OCI-LY3 (cell line): ENCODE measurements around the gene FGGY.

Experiments used
- CTCF ChIP-seq: fragments of 200-600, 300-600 bp; sonication (generic); IDR thresholded peaks from 2 replicates; pipeline ENCODE4 v1.5.1; 2014; ENCODE audit warnings: antibody characterized with exemption, low read length, low read depth
- EZH2phosphoT487 ChIP-seq: fragments of 200-600 bp; shearing (Covaris generic); IDR thresholded peaks from 2 replicates; pipeline ENCODE4 v1.6.1; 2018; ENCODE audit warnings: antibody characterized with exemption, mixed run types, low read depth

- TF ChIP-seq CTCF (no peak), EZH2phosphoT487 (no peak)
Measured at GRCh38 chr1:59289570-59289969, 7.3 kb upstream of the FGGY start.
